Measurements from ENCODE around the gene SGMS1.

DNA sequence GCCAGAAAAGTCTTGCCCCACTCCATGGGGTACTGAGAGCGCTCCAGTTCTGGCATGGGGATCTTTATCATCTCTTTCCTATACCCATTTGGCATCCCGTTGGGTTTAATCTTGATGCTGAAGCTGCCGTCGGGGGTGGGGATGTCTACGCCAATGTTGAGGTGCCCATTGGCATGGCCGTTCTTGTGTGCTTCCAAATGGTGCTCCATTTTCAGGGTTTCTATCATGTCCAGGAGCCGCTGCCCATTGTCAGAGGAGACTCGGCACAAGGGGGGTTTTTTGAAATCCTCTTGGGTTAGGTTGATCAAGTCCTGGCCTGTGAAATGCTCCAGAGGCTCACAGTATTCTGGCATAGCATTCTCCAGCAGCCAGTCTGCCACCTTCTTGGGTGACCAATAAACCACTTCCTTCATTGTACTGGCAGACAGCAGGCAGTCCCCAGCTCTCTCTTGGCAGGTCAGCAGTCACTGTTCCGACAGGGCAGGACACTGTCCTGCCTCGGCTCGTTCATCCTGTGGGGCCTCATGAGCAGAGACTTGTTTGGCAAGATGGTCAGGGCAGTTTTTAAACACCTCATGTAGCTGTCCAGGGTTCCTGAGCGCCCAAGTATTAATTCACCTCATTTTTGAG lies 279.9 kb downstream of the SGMS1 start:
- no peak for TF ChIP-seq EZH2 (IDR thresholded peaks at IDR 0.05; ENCODE audit: borderline replicate concordance, low read length)
- no peak for TF ChIP-seq CTCF (conservative IDR thresholded peaks at IDR 0.05 in 1 of 2, IDR thresholded peaks at IDR 0.05 in 1 of 2; ENCODE audit: extremely low read depth in 1 of 2, insufficient read depth in 1 of 2, low read depth in 1 of 2, low read length in 2 of 2)

Data from mammary epithelial cell (primary cell).